ENCODE measurements around the gene SEL1L3. TPM values are rescaled to one million over a fixed set of nuclear protein-coding genes. Genes with fewer than 3 reads are reported as not detected.

Gene SEL1L3
- total RNA-seq, 1 experiment from 2014 or later, result 28.1 TPM

DNA sequence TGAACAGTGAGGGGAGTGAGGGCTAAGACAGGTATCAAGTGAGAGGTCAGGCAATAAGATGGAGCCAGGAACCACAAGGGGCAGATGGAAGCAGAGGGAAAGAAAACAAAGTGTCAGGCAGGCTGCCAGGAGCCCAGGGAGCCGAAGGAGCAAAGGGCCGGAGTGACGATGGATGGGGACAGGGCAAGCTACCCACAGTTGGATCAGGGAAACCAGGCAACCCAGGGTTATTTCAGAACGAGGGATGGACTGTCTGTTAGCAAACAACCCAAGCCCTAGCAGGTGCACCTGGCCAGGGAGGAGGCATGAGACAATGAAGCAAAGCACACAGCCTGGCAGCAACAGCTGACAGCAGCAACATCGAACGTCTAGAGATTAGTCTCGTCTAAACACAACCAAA, 39.2 kb downstream of the SEL1L3 start:
- POLR2A ChIA-PET, result no interaction called here
- DNase-seq (ENCODE audit: unreplicated experiment), result no peak
- Mint-ChIP-seq H3K27me3 (ENCODE audit: insufficient read depth, unreplicated experiment) (no peaks in the 10 kb centered on the region), H3K27ac (ENCODE audit: low read depth, unreplicated experiment) (no peak overlapping the region), H3K4me1 (ENCODE audit: insufficient read depth, unreplicated experiment) (no peaks in the 10 kb centered on the region), H3K9me3 (ENCODE audit: unreplicated experiment) (no peaks in the 10 kb centered on the region), H3K36me3 (ENCODE audit: insufficient read depth, unreplicated experiment) (no peaks in the 10 kb centered on the region), H3K4me3 (ENCODE audit: unreplicated experiment) (no peak overlapping the region)
- TF ChIP-seq, protein P1, sequence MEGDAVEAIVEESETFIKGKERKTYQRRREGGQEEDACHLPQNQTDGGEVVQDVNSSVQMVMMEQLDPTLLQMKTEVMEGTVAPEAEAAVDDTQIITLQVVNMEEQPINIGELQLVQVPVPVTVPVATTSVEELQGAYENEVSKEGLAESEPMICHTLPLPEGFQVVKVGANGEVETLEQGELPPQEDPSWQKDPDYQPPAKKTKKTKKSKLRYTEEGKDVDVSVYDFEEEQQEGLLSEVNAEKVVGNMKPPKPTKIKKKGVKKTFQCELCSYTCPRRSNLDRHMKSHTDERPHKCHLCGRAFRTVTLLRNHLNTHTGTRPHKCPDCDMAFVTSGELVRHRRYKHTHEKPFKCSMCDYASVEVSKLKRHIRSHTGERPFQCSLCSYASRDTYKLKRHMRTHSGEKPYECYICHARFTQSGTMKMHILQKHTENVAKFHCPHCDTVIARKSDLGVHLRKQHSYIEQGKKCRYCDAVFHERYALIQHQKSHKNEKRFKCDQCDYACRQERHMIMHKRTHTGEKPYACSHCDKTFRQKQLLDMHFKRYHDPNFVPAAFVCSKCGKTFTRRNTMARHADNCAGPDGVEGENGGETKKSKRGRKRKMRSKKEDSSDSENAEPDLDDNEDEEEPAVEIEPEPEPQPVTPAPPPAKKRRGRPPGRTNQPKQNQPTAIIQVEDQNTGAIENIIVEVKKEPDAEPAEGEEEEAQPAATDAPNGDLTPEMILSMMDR (IDR thresholded peaks at IDR 0.05; ENCODE audit: unreplicated experiment), result no peak
- intact Hi-C loops (cut with micrococcal nuclease), result no loop called here
- no TSS peak for BruUV-seq (replicated peaks)
- CTCF ChIA-PET, result interaction anchor here (0.7 to 0.9 kb wide), 2 partner anchors 56 to 289 kb away, joined by 3 read pairs; no protein-coding TSS in a partner anchor

DNA sequence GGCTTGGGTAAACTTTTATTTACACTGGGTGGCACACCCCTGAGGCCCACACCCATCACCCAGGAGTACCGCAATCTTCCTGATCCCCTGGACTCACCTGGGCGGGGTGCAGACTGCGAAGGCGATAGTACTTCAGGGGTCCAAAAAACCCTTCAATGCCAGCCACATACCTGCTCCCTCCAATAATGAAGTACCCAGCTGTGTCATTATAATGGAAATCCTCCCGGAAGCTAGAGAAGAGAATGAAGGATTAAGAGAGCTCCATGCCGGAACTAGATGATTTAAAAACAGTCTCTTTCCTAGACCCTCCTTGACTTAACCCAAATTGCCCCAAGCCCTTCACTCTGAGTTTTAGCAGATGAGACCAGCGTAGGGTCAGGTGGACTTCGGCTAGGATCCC, 40.9 kb downstream of the SEL1L3 start:
- TF ChIP-seq, protein P1 (IDR thresholded peaks at IDR 0.05; ENCODE audit: unreplicated experiment), result no peak
- no peak for DNase-seq (ENCODE audit: unreplicated experiment)
- Mint-ChIP-seq H3K9me3 (ENCODE audit: unreplicated experiment) (no peaks in the 10 kb centered on the region), H3K36me3 (ENCODE audit: insufficient read depth, unreplicated experiment) (no peaks in the 10 kb centered on the region), H3K4me1 (ENCODE audit: insufficient read depth, unreplicated experiment) (no peaks in the 10 kb centered on the region), H3K4me3 (ENCODE audit: unreplicated experiment) (no peak overlapping the region), H3K27me3 (ENCODE audit: insufficient read depth, unreplicated experiment) (no peaks in the 10 kb centered on the region), H3K27ac (ENCODE audit: low read depth, unreplicated experiment) (no peak overlapping the region)
- intact Hi-C loops (cut with micrococcal nuclease), result no loop called here
- CTCF ChIA-PET, result no interaction called here
- no TSS peak for BruUV-seq (replicated peaks)
- POLR2A ChIA-PET, result no interaction called here

DNA sequence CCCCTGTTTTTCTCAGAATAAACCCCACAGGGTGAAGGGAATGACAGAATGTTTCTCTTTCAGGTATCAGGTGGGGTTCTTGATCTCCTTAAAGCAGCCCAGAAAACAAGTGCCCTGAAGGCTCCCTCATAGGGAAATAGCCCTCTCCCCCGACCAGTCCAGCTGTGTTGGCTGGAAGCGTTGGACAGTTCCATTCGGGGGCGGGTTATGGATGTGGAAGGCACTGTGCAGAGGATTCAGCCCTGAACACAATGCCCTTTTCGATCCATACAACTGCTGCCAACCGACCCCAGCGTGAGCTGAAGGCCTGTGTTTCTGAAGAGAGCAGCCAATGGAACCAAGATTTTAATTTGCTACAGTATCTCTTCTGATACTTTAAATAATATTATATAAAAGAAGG, 41.5 kb downstream of the SEL1L3 start:
- Mint-ChIP-seq H3K36me3 (ENCODE audit: insufficient read depth, unreplicated experiment) (no peaks in the 10 kb centered on the region), H3K4me3 (ENCODE audit: unreplicated experiment) (no peak overlapping the region), H3K9me3 (ENCODE audit: unreplicated experiment) (no peaks in the 10 kb centered on the region), H3K4me1 (ENCODE audit: insufficient read depth, unreplicated experiment) (no peaks in the 10 kb centered on the region), H3K27ac (ENCODE audit: low read depth, unreplicated experiment) (no peak overlapping the region), H3K27me3 (ENCODE audit: insufficient read depth, unreplicated experiment) (no peaks in the 10 kb centered on the region)
- BruUV-seq (replicated peaks), result no TSS peak
- TF ChIP-seq, protein P1 (IDR thresholded peaks at IDR 0.05; ENCODE audit: unreplicated experiment), result no peak
- no peak for DNase-seq (ENCODE audit: unreplicated experiment)
- POLR2A ChIA-PET, result no interaction called here
- CTCF ChIA-PET, result no interaction called here
- intact Hi-C loops (cut with micrococcal nuclease), result no loop called here

DNA sequence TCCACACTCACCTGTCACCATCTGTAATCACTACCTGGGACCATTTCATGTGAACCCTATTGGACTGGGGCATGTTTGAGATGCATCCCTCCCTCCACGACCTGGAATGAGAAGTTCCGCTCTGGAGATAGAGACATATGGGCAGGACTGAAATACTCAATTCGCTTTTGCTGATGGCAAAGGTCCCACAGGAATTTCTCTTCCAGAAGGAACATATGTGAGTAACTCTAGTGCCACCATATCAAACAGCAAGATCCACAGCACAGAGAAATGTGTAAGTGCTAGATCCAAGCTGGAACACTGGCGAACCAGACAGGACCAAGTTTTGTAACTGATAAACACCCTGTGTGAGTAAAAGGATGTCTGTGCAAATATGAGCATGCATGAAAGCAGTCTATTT, 43.9 kb downstream of the SEL1L3 start:
- H3K4me3 Mint-ChIP-seq (ENCODE audit: unreplicated experiment), result no peak overlapping the region
- no peak overlapping the region for H3K27ac Mint-ChIP-seq (ENCODE audit: low read depth, unreplicated experiment)
- TF ChIP-seq, protein P1 (IDR thresholded peaks at IDR 0.05; ENCODE audit: unreplicated experiment), result no peak
- H3K4me1 Mint-ChIP-seq (ENCODE audit: insufficient read depth, unreplicated experiment), result peaks cover 8% of the 10 kb centered on the region
- no peaks in the 10 kb centered on the region for H3K9me3 Mint-ChIP-seq (ENCODE audit: unreplicated experiment)
- no peaks in the 10 kb centered on the region for H3K27me3 Mint-ChIP-seq (ENCODE audit: insufficient read depth, unreplicated experiment)
- ChIA-PET POLR2A (interaction anchor here (0.8 to 0.9 kb wide), 2 partner anchors 23 to 36 kb away, joined by 3 read pairs; no protein-coding TSS in a partner anchor), CTCF (no interaction called here)
- H3K36me3 Mint-ChIP-seq (ENCODE audit: insufficient read depth, unreplicated experiment), result no peaks in the 10 kb centered on the region
- DNase-seq (ENCODE audit: unreplicated experiment), result no peak
- intact Hi-C loops (cut with micrococcal nuclease), result no loop called here
- BruUV-seq (replicated peaks), result no TSS peak
